ENCODE results near the gene TBC1D14. TPM values are rescaled to one million over a fixed set of nuclear protein-coding genes. Genes with fewer than 3 reads are reported as not detected.

TBC1D14 gene
- total RNA-seq, 2 experiments from 2014 or later, result 46.9 to 47.4 TPM

- ChIA-PET POLR2A (no interaction called here), CTCF (no interaction called here)
These were observed 127.8 kb downstream of the TBC1D14 start for GRCh38 chr4:7037425-7037824.

GRCh38 chr4:7040765-7041164, 131.1 kb downstream of the TBC1D14 start:
- ChIA-PET CTCF (interaction anchor here (1.0 to 5.5 kb wide), 2 partner anchors 28 to 320 kb away, joined by 3 to 76 read pairs; partner anchors contain the start of gene GRPEL1), POLR2A (no interaction called here)

GRCh38 chr4:7041246-7041645, 131.6 kb downstream of the TBC1D14 start:
- POLR2A ChIA-PET, result interaction anchor here (4.9 kb wide), 1 partner anchor 27 kb away, joined by 55 read pairs; the partner anchor contains the start of gene GRPEL1

DNA sequence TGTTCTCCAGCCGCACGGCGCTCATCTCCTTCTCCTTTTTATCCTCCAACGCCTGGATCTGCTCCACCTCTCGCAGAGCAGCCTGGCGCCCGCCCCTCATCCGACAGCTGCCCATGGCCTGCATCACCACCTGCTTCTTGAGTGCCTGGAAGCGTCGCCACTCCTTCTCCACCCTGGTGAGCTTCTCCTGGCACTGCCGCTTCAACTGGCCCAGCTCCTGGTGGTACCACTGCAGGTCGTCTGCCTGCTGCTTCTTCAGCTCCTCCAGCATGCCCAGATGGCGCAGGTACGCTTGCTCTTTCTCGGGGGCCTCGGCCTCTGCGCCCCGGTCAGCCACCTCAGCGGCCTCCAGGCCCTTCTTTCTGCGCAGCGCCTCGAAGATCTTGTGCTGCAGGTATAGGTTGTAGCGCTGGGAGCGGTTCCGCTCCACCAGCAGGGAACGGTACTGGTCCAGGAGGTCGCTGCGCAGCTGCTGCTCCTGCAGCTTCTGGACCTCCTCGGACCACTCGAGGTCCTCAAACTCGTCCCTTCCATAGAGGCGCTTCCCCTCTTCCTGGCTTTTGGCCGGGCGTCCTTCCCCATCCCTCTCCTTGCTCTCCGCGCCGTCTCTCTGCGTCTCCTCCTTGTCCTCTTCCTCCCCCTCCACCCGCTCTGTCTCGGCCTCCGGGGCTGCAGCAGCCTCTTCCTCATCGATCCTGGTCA, 132.3 kb downstream of the TBC1D14 start:
- ChIA-PET POLR2A (interaction anchor here (0.6 to 4.9 kb wide), 2 partner anchors 26 to 1055 kb away, joined by 7 to 55 read pairs; partner anchors contain the start of gene GRPEL1), CTCF (interaction anchor here (0.7 to 5.5 kb wide), 7 partner anchors 10 to 133 kb away, joined by 3 to 76 read pairs (median 4); partner anchors contain the start of genes GRPEL1 and TBC1D14)

More at GRCh38 chr4:7041246-7041645, 131.6 kb downstream of the TBC1D14 start:
- CTCF ChIA-PET, result interaction anchor here (1.0 to 5.5 kb wide), 3 partner anchors 13 to 321 kb away, joined by 3 to 76 read pairs (median 3); partner anchors contain the start of gene GRPEL1

DNA sequence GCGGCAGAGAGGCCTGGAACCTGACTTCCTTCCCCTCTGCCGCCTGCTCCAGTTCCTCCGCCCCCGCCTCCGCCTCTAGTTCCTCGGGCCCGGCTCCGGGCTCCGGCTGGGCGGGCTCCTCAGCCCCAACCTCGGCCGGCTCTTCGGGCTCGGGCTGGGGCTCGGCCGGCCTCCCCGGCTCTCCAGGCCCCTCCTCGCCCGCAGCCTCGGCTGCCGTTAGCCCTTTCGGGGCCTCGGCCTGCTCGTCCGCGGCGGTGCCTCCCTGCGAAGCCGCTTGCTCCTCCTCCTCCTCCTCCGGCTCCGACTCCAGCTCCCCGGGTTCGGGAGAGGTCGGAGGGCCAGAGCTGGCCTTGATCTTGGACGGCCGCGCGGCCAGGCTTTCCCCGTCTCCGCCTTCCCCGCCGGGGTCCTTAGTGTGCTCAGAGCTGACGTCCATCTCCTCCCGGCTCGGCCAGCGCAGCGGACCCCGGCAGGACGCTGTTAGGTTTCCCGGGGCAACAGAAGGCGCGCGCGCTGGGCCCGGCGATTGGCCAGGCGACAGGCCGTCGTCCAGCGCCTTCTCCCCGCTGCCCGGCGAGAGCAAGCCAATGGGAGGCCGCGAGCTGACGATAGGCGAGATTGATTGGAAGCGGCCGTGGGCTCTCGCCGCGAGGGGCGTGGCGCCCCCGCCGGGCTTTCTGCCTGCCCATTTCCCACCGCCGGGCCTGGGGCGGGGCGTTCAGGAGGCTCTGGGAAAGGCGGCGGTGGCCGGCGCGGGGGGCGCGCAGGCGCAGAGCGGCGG, 133.1 kb downstream of the TBC1D14 start:
- CTCF ChIA-PET, result interaction anchor here (0.7 to 5.5 kb wide), 11 partner anchors 9 to 143 kb away, joined by 3 to 76 read pairs (median 4); partner anchors contain the start of genes GRPEL1 and TBC1D14
- POLR2A ChIA-PET, result interaction anchor here (0.6 to 4.9 kb wide), 5 partner anchors 16 to 1056 kb away, joined by 4 to 55 read pairs (median 7); partner anchors contain the start of gene GRPEL1

DNA sequence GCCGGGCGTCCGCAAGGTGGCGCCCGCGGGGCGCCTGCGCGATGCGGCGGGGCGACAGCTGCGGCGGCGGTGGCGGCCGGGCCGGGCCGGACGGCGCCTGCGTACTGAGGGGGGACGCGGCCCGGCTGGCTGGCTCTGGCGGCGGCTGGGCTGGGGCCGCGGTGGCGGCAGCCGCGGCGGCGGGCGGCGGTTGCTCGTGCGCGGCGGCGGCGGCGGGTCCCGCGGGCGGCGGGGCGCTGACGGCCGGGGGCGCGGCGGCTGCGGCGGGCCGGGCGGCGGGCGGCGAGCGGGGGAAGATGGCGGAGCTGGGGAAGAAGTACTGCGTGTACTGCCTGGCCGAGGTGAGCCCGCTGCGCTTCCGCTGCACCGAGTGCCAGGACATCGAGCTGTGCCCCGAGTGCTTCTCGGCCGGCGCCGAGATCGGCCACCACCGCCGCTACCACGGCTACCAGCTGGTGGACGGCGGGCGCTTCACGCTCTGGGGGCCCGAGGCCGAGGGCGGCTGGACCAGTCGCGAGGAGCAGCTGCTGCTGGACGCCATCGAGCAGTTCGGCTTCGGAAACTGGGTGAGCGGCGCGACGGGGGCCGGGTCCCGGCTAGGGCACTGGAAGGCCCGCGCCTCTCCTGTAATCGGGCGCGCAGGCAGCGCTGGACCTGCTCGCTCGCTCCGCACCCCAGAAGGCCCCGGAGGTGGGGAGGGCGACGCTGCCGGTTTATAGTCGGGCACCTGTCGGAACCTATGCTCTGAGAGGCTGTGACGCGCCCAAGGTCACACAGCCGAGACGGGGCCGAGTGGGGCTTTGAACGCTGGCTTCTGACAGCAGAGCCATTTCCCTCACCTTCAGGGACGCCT, 133.9 kb downstream of the TBC1D14 start, which contains the start of gene TADA2B:
TSS of gene TADA2B (plus strand) at position 89 of the 853 bp plus-strand sequence. CDS start at position 297, 208 bp downstream.
- CTCF ChIA-PET, result interaction anchor here (0.9 to 5.5 kb wide), 9 partner anchors 10 to 144 kb away, joined by 3 to 76 read pairs (median 4); partner anchors contain the start of genes GRPEL1 and TBC1D14
- POLR2A ChIA-PET, result interaction anchor here (0.6 to 4.9 kb wide), 5 partner anchors 19 to 359 kb away, joined by 3 to 55 read pairs (median 4); partner anchors contain the start of gene GRPEL1

- ChIA-PET CTCF (interaction anchor here (1.2 to 5.5 kb wide), 3 partner anchors 9 to 25 kb away, joined by 4 to 76 read pairs (median 5); partner anchors contain the start of gene GRPEL1), POLR2A (interaction anchor here (0.6 to 4.9 kb wide), 7 partner anchors 18 to 326 kb away, joined by 3 to 55 read pairs (median 3); partner anchors contain the start of gene GRPEL1)
These were observed 134.7 kb downstream of the TBC1D14 start for GRCh38 chr4:7044137-7044930.

DNA sequence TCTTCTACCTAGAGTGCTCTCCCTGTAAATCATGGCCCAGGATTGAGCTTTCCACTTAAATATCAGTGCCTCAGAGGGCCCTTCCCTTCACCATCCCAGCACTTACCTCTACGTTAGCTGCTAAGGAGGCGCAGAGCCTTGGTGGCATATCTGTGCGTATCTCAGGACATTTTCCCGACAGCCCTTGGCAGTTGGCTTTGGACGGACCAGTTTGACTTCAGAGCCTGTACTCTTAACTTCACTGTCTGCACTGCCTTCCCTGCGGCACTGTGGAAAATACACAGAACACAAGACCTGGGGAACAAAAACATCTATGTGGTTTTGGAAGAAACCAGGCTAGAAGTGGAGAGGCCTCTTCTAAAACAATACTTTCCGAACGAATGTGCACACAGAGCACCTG, 135.9 kb downstream of the TBC1D14 start:
- POLR2A ChIA-PET, result interaction anchor here (1.0 to 4.9 kb wide), 2 partner anchors 14 to 22 kb away, joined by 3 to 55 read pairs; partner anchors contain the start of gene GRPEL1
- CTCF ChIA-PET, result interaction anchor here (1.2 to 5.5 kb wide), 5 partner anchors 17 to 56 kb away, joined by 3 to 76 read pairs (median 4); partner anchors contain the start of gene GRPEL1

DNA sequence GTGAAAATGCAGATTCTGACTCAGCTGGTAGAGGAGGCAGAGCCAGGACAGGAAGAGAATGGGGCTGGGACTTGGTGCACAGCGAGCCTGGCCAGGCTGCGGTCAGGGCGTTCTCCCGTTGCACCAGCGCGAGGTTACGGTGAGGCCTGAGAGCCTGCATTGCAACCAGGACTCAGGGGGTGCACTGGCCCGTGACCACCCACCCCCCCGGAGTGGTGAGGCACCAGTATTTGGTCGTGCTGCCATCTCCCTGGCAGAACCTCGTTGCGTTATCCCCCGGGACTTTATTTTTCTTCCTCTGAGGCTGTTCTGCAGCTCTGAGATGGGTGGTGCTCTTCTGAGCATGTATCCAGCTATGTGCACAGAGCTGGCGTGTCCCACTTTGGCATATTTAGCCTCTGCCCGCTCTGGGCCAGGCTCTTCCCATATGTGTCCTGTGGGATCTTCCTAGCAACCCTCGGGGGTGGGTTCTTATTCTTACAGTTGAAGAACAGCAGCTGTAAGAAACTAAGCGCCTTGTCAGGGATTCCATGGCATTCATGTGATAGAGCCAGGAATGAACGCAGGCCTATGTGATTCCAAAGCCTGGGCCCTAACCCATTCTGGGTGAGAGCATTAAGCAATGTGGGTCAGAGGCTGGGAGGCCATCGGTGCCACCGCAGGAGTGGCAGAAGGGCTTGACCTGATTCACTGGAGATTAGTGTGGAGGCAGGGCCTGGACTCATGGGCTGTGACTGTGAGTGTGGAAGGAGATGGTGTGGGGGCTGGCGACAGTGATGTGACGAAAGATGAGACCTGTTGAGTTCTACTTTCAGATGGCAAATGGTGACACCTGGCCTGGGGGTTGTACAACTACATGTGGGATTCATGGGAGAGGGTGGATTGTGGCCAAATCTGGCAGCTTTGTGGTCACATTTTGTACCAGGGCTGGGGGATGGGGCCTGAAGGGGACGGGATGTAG, 136.6 kb downstream of the TBC1D14 start:
- POLR2A ChIA-PET, result interaction anchor here (1.0 to 4.9 kb wide), 2 partner anchors 13 to 22 kb away, joined by 3 to 55 read pairs; partner anchors contain the start of gene GRPEL1
- CTCF ChIA-PET, result interaction anchor here (0.5 to 1.6 kb wide), 5 partner anchors 12 to 56 kb away, joined by 3 to 4 read pairs (median 3); no protein-coding TSS in a partner anchor

GRCh38 chr4:7046971-7047370, 137.3 kb downstream of the TBC1D14 start:
- ChIA-PET CTCF (interaction anchor here (0.5 to 1.5 kb wide), 3 partner anchors 11 to 24 kb away, joined by 3 to 4 read pairs (median 3); no protein-coding TSS in a partner anchor), POLR2A (interaction anchor here (1.0 kb wide), 1 partner anchor 13 kb away, joined by 3 read pairs; no protein-coding TSS in a partner anchor)

GRCh38 chr4:7048642-7049041, 139.0 kb downstream of the TBC1D14 start:
- CTCF ChIA-PET, result no interaction called here
- POLR2A ChIA-PET, result no interaction called here

DNA sequence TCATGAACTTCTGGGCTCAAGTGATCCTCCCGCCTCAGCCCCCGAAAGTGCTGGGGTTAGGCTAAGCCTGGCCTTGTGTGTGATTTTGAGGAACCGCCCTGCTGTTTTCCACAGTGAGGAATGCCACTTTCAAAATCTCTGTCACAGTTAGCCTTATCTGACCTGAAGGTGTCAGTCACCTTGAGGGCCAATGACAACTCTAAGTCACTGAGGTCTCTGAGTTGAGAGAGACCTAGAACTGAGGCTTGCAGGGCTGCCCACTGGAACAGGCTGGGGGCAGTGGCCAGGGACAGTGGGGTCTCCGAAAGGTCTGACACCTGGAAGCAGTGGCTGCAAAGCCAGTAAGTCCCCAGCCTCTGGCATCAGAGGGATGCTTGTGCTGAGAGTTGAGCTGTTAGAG, 139.7 kb downstream of the TBC1D14 start:
- CTCF ChIA-PET, result no interaction called here
- POLR2A ChIA-PET, result no interaction called here

GRCh38 chr4:7049739-7050138, 140.1 kb downstream of the TBC1D14 start:
- ChIA-PET CTCF (no interaction called here), POLR2A (no interaction called here)

DNA sequence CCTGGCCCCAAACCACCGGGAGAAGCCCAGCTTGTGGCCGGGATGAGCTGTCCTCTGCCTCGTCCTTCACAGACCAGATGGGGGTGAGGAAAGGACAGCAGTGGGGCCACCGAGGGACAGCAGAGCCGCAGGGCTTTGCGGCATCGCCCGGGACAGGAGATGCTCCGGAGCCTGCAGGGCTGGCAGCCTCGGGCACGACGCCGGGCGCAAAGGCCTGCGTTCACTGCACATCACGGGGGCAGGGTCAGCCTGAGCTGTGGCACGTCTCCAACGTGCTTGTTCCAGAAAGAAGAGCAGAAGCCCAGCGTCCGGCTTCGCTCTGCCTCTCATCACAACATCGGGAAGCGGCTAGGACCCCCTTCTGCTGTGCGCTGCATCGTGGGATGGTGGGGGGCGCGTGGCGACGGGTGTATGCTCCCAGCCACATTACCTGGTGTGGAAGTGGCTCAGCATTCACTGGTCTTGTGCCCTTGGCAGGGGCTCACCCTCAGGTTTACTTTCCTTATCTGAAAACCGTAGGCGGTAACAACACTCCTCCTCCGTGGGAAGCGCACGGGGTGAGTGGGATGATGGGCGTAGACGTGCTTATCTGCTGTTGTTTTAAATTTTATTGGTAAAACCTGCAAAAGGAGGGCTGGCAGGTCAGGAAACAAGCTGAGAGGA, 141.0 kb downstream of the TBC1D14 start:
- CTCF ChIA-PET, result interaction anchor here (1.0 kb wide), 1 partner anchor 20 kb away, joined by 3 read pairs; no protein-coding TSS in a partner anchor
- POLR2A ChIA-PET, result no interaction called here

DNA sequence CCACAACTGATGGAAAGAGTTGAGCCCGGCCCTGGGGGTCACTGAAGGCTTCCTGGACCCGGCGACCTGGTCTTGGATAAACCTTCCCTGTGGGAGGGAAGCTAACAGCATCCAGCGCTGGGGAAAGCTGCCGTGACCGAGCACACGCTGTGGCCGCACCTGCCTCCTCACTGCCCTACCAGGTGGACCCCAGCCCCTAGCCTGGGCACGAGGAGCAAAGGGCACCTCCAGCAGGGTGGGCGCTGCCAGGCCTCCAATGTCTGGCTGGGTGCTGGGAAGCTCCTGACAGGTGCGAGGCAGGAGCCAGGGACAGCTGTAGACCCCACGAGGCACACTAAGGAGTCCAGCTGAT, 141.5 kb downstream of the TBC1D14 start:
- ChIA-PET POLR2A (no interaction called here), CTCF (interaction anchor here (0.7 to 1.0 kb wide), 2 partner anchors 9 to 20 kb away, joined by 3 read pairs; a partner anchor contains a TSS)

DNA sequence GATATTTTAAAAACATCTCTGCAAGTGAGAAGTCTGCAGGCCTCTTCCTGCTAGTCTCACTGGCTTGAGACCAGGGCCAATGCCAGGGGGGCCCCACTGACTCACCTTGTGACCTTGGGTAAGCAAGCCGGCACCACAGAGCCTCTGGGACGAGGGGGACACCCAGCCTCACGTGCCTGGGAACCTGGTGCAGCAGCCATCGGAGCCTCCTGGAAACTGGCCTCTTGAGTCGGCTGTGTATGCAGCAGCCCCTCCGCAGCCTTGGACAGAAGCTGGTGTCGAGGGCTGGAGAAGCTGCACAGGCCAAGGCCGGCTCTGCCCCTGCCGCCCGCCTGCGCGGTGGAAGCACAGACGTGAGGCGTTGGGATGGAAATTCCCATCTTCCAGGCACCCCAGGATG, 142.3 kb downstream of the TBC1D14 start:
- CTCF ChIA-PET, result interaction anchor here (0.7 to 1.0 kb wide), 2 partner anchors 9 to 19 kb away, joined by 3 read pairs; a partner anchor contains a TSS

More for the DNA sequence above, 142.3 kb downstream of the TBC1D14 start:
- POLR2A ChIA-PET, result no interaction called here

Measured in activated CD8-positive, alpha-beta memory T cell treated with anti-CD3 and anti-CD28 coated beads for 36 hours (primary cell).